ENCODE results near the gene OR6K2.

DNA sequence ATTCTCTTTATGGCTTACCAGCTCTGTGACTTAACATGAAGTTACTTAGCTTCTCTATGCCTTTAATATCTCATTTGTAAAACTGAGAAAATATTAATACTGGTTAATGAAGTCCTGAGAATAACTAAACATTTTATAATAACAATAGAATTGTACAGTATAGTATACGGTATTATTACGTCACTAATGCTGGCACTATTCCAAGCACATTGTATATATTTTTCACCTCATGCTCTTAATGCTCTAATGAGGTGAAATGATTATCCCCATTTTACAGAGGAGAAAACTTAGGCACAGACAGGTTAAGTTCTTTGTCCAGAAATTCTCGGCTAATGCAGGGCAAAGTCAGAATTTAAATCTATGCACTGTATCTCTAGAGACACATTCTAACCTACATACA is 19.2 kb upstream of the OR6K2 start:
- TF ChIP-seq, protein P1, sequence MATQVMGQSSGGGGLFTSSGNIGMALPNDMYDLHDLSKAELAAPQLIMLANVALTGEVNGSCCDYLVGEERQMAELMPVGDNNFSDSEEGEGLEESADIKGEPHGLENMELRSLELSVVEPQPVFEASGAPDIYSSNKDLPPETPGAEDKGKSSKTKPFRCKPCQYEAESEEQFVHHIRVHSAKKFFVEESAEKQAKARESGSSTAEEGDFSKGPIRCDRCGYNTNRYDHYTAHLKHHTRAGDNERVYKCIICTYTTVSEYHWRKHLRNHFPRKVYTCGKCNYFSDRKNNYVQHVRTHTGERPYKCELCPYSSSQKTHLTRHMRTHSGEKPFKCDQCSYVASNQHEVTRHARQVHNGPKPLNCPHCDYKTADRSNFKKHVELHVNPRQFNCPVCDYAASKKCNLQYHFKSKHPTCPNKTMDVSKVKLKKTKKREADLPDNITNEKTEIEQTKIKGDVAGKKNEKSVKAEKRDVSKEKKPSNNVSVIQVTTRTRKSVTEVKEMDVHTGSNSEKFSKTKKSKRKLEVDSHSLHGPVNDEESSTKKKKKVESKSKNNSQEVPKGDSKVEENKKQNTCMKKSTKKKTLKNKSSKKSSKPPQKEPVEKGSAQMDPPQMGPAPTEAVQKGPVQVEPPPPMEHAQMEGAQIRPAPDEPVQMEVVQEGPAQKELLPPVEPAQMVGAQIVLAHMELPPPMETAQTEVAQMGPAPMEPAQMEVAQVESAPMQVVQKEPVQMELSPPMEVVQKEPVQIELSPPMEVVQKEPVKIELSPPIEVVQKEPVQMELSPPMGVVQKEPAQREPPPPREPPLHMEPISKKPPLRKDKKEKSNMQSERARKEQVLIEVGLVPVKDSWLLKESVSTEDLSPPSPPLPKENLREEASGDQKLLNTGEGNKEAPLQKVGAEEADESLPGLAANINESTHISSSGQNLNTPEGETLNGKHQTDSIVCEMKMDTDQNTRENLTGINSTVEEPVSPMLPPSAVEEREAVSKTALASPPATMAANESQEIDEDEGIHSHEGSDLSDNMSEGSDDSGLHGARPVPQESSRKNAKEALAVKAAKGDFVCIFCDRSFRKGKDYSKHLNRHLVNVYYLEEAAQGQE (IDR thresholded peaks at IDR 0.05; ENCODE audit: low read depth) = no peak
- TF ChIP-seq ZBTB7A (IDR thresholded peaks at IDR 0.05; ENCODE audit: low read depth) (no peak), FOXM1 (IDR thresholded peaks at IDR 0.05; ENCODE audit: borderline replicate concordance, low read depth) (no peak), RAD21 (IDR thresholded peaks at IDR 0.05; ENCODE audit: low read depth) (no peak), NFIC (IDR thresholded peaks at IDR 0.05) (no peak), EGR1 (IDR thresholded peaks at IDR 0.05) (no peak), CEBPB (IDR thresholded peaks at IDR 0.05) (no peak), TEAD4 (IDR thresholded peaks at IDR 0.05) (no peak), TAF1 (IDR thresholded peaks at IDR 0.05; ENCODE audit: low read depth) (no peak), YY1 (IDR thresholded peaks at IDR 0.05; ENCODE audit: low read depth) (no peak)
- TF ChIP-seq, protein P2, sequence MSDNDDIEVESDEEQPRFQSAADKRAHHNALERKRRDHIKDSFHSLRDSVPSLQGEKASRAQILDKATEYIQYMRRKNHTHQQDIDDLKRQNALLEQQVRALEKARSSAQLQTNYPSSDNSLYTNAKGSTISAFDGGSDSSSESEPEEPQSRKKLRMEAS (IDR thresholded peaks at IDR 0.05) = no peak
- TF ChIP-seq, protein P3, sequence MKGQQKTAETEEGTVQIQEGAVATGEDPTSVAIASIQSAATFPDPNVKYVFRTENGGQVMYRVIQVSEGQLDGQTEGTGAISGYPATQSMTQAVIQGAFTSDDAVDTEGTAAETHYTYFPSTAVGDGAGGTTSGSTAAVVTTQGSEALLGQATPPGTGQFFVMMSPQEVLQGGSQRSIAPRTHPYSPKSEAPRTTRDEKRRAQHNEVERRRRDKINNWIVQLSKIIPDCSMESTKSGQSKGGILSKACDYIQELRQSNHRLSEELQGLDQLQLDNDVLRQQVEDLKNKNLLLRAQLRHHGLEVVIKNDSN (IDR thresholded peaks at IDR 0.05) = no peak
